GM12878 (cell line): ENCODE results near the gene ADAR. TPM values are rescaled to one million over a fixed set of nuclear protein-coding genes. Genes with fewer than 3 reads are reported as not detected.

Experiments
- ATAC-seq: fragments of 200-7000 bp; cut with Tn5 transposase; 3 replicates; pipeline ENCODE4 v1.9.1; 2020; ENCODE audit warnings: mild to moderate bottlenecking, moderate library complexity
- BruUV-seq: library from RNA; stranded (reverse); fragments of 400-500 nt; replicated peaks from 2 replicates; lab custom pipeline; 2021; lab: Mats Ljungman, UMichigan
- CTCF ChIA-PET: fragments of 300-600 bp; sonication (Branson Sonifier 250); formaldehyde crosslinking; extraction: SDS; loops from one replicate; lab custom pipeline; 2021; ENCODE audit warnings: inconsistent platforms; lab: Yijun Ruan, JAX
- POLR2A ChIA-PET: fragments of 350-600 bp; formaldehyde crosslinking; extraction: SDS; loops from one replicate; lab custom pipeline; 2021; ENCODE audit warnings: inconsistent platforms; lab: Charles Lee
- RAD21 ChIA-PET: fragments of 300-600 bp; sonication (Branson Sonifier 250); formaldehyde crosslinking; loops from one replicate; lab custom pipeline; 2023; ENCODE audit warnings: antibody characterized with exemption; ENCODE audit not compliant: unreplicated experiment; lab: Charles Lee
- SMC1A ChIA-PET: fragments of 300-600 bp; sonication (Branson Sonifier 250); formaldehyde crosslinking; loops from one replicate; lab custom pipeline; 2023; ENCODE audit not compliant: unreplicated experiment, uncharacterized antibody; lab: Charles Lee
- DNase-seq: peaks from one replicate; pipeline ENCODE4 v3.0.0-alpha.2; 2011; ENCODE audit warnings: low read depth, low spot score
- FAIRE-seq: peaks from 3 replicates; lab custom pipeline; 2011; peaks lifted over from hg19 to GRCh38; lab: Jason Lieb, UNC
- H2AFZ ChIP-seq: 2 replicates; pipeline ENCODE4 v1.6.0; 2011; ENCODE audit warnings: low read depth, low read length, control low read depth; ENCODE audit not compliant: control insufficient read depth
- H3K27ac ChIP-seq: 2 replicates; pipeline ENCODE4 v1.5.1; 2011; ENCODE audit warnings: control low read depth; ENCODE audit not compliant: control insufficient read depth, insufficient read depth
- H3K27me3 ChIP-seq, 2 experiments: replicated peaks in 1 of 2; 2 replicates each; pipeline versions ENCODE4 v1.6.0 to v1.6.1; 2011; ENCODE audit warnings: low read length in 1 of 2; ENCODE audit not compliant: control insufficient read depth in 2 of 2, insufficient read depth in 2 of 2
- H3K36me3 ChIP-seq, 2 experiments: 2 replicates each; pipeline ENCODE4 v1.5.1; 2011; ENCODE audit warnings: low read length in 1 of 2; ENCODE audit not compliant: control insufficient read depth in 2 of 2, insufficient read depth in 2 of 2
- H3K4me1 ChIP-seq: 2 replicates; pipeline ENCODE4 v1.6.1; 2011; ENCODE audit warnings: mild to moderate bottlenecking, low read length, moderate library complexity, mixed read lengths; ENCODE audit not compliant: control insufficient read depth, insufficient read depth
- H3K4me2 ChIP-seq: 2 replicates; pipeline ENCODE4 v1.6.0; 2011; ENCODE audit warnings: control low read depth; ENCODE audit not compliant: control insufficient read depth, insufficient read depth
- H3K4me3 ChIP-seq: fragments of 200-600 bp; sonication (generic); 2 replicates; pipeline ENCODE4 v1.5.1; 2016
- H3K79me2 ChIP-seq: 2 replicates; pipeline ENCODE4 v1.6.0; 2011; ENCODE audit warnings: low read length; ENCODE audit not compliant: control insufficient read depth, insufficient read depth
- H3K9ac ChIP-seq: 2 replicates; pipeline ENCODE4 v1.8.0; 2011; ENCODE audit warnings: low read length, control low read depth, mixed read lengths; ENCODE audit not compliant: control insufficient read depth, insufficient read depth
- H3K9me3 ChIP-seq: replicated peaks from 3 replicates; pipeline ENCODE4 v1.5.1; 2011; ENCODE audit warnings: mild to moderate bottlenecking, low read length; ENCODE audit not compliant: control insufficient read depth, insufficient read depth
- H4K20me1 ChIP-seq: 2 replicates; pipeline ENCODE4 v1.6.0; 2011; ENCODE audit not compliant: control insufficient read depth, insufficient read depth
- DPF2 ChIP-seq: fragments of 450-650 bp; IDR thresholded peaks from 2 replicates; pipeline ENCODE4 v1.6.1; 2017; ENCODE audit warnings: mild to moderate bottlenecking
- GABPA ChIP-seq: IDR thresholded peaks from 2 replicates; pipeline ENCODE4 v1.6.1; 2014; ENCODE audit warnings: antibody characterized with exemption, low read depth, mild to moderate bottlenecking, inconsistent platforms
- IKZF2 ChIP-seq, 2 experiments: fragments of 450-650 bp; IDR thresholded peaks; 2 replicates each; pipeline ENCODE4 v1.6.1; 2017; ENCODE audit warnings: mild to moderate bottlenecking in 2 of 2, moderate library complexity in 2 of 2
- JUNB ChIP-seq: IDR thresholded peaks from 2 replicates; pipeline ENCODE4 v1.6.1; 2016; ENCODE audit warnings: antibody characterized with exemption, mild to moderate bottlenecking
- NBN ChIP-seq: fragments of 450-650 bp; IDR thresholded peaks from 2 replicates; pipeline ENCODE4 v1.6.1; 2016
- RUNX3 ChIP-seq: IDR thresholded peaks from 2 replicates; pipeline ENCODE4 v1.6.1; 2012; ENCODE audit warnings: low read length, inconsistent platforms
- ZBTB4 ChIP-seq: fragments of 450-650 bp; formaldehyde crosslinking; IDR thresholded peaks from 2 replicates; pipeline ENCODE4 v1.4.0; 2022; ENCODE audit warnings: mild to moderate bottlenecking, moderate library complexity
- ZBTB40 ChIP-seq: fragments of 450-650 bp; IDR thresholded peaks from 2 replicates; pipeline ENCODE4 v1.6.1; 2016; ENCODE audit warnings: mild to moderate bottlenecking, moderate library complexity, borderline replicate concordance
- WGBS: methylation state at CpG from one replicate; pipeline ENCODE4 v1.1.6; 2016; ENCODE audit warnings: low lambda C conversion rate; ENCODE audit not compliant: insufficient replicate concordance, insufficient coverage; ENCODE audit errors: missing lambda C conversion rate; 5-methylcytosine and 5-hydroxymethylcytosine counted together
- in situ Hi-C: fragments of 300-500 bp; cut with MboI; formaldehyde crosslinking; loops from 9 replicates; pipeline ENCODE4 v1.14.3; 2018; ENCODE audit warnings: mixed read lengths
- intact Hi-C: fragments of 100-400 bp; cut with micrococcal nuclease; formaldehyde crosslinking; loops from one replicate; pipeline ENCODE4 v1.14.2; 2022; ENCODE audit not compliant: unreplicated experiment
- polyA plus RNA-seq, 11 experiments: library from polyadenylated mRNA; depleted of rRNA in 4 of 11; unstranded in 6 of 11; stranded (reverse) in 5 of 11; fragments of >200 nt; fragmentation: Nextera tagmentation in 4 of 11; fragmentation: Illumina TruSeq in 1 of 11; extraction: Ambion mirVana in 4 of 11; extraction: Trizol in 1 of 11; gene quantifications; 1 replicate in 1 of 11; 2 replicates in 10 of 11; pipeline versions ENCODE4 v1.2.1 to v1.2.3, GENCODE V29; 2011 to 2016; ENCODE audit warnings: inconsistent platforms in 2 of 11, missing spikeins in 2 of 11, low read depth in 1 of 11
- total RNA-seq, 4 experiments: library from RNA; depleted of rRNA in 3 of 4; stranded (reverse); fragments of >200 nt in 3 of 4; fragmentation: Illumina TruSeq in 1 of 4; extraction: Trizol in 1 of 4; gene quantifications; 2 replicates each; pipeline versions ENCODE4 v1.2.1 to v1.2.3, GENCODE V29; 2013 to 2021

Gene ADAR
- total and polyA plus RNA-seq, 10 of the 15 experiments (the other 5 are each of a cell fraction or from before 2014, with no cell fraction given) = 55.5 to 413 (median 176) TPM

- TF ChIP-seq ZBTB4 (no peak), JUNB (no peak), DPF2 (no peak), RUNX3 (no peak), ZBTB40 (no peak), IKZF2 (IDR thresholded peaks at IDR 0.05) (no peak), NBN (no peak), GABPA (no peak)
- Histone ChIP-seq H3K4me3 (no peak overlapping the region), H3K4me1 (no peaks in the 10 kb centered on the region), H4K20me1 (no peaks in the 10 kb centered on the region), H2AFZ (no peak overlapping the region), H3K9ac (no peak overlapping the region), H3K36me3 (no peaks in the 10 kb centered on the region), H3K4me2 (no peak overlapping the region), H3K27me3 (no peaks in the 10 kb centered on the region; a peak in 1 of 4 replicates), H3K9me3 (no peaks in the 10 kb centered on the region; the same call in 1 of the 3 replicates), H3K79me2 (no peaks in the 10 kb centered on the region), H3K27ac (no peak overlapping the region)
- ChIA-PET RAD21 (no interaction called here), POLR2A (interaction anchor here (1.5 kb wide), 1 partner anchor 9 kb away, joined by 4 read pairs; no protein-coding TSS in a partner anchor), SMC1A (no interaction called here), CTCF (interaction anchor here (0.6 kb wide), 1 partner anchor 21 kb away, joined by 3 read pairs; no protein-coding TSS in a partner anchor)
- no peak for FAIRE-seq
- WGBS = 20% methylated on average over 2 of the region's 2 CpGs
- DNase-seq = no peak
- intact Hi-C loops (no loop called here), in situ Hi-C loops (no loop called here)
- no peak for ATAC-seq
- BruUV-seq = no TSS peak
Measured at GRCh38 chr1:154635171-154635570, 27.2 kb upstream of the ADAR start.
